ENCODE measurements around the gene LMBRD2. TPM values are rescaled to one million over a fixed set of nuclear protein-coding genes. Genes with fewer than 3 reads are reported as not detected.

The LMBRD2 gene
- total RNA-seq, 1 donor from 2014 or later = 6.9 TPM

DNA sequence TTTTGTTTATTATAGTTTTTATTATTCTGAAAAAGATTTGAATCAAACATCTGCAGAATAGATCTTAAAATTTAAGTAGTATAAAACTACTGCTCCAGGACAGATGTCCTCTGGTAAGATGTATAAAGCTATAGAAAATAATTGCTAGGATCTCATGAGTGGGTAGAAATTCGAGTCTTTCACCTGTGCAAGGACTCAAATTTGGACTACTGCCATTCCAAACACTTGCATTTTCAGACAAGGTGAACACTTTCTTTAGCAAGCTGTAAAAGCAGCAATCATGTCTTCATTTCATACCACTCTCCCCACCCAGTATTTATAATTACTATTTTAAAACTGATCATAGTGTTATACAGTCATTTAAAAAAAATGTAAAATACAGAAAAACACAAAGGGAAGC lies 20.9 kb upstream of the LMBRD2 start:
- no peak overlapping the region for H3K27ac Mint-ChIP-seq
- H3K9me3 Mint-ChIP-seq (ENCODE audit: low read depth) = no peaks in the 10 kb centered on the region
- no peaks in the 10 kb centered on the region for H3K27me3 Mint-ChIP-seq
- no peak overlapping the region for H3K4me3 Mint-ChIP-seq (ENCODE audit: low read depth)
- H3K4me1 Mint-ChIP-seq (ENCODE audit: low read depth) = no peaks in the 10 kb centered on the region
- TF ChIP-seq CTCF (IDR thresholded peaks at IDR 0.05; ENCODE audit: unreplicated experiment) = no peak
- DNase-seq (ENCODE audit: low spot score, unreplicated experiment) = no peak
- H3K36me3 Mint-ChIP-seq (ENCODE audit: insufficient read depth) = peaks cover 20% of the 10 kb centered on the region

- no peaks in the 10 kb centered on the region for H3K4me1 Mint-ChIP-seq (ENCODE audit: low read depth)
- H3K36me3 Mint-ChIP-seq (ENCODE audit: insufficient read depth) = peaks cover 25% of the 10 kb centered on the region
- no peak for TF ChIP-seq CTCF (IDR thresholded peaks at IDR 0.05; ENCODE audit: unreplicated experiment)
- DNase-seq (ENCODE audit: low spot score, unreplicated experiment) = no peak
- H3K9me3 Mint-ChIP-seq (ENCODE audit: low read depth) = no peaks in the 10 kb centered on the region
- no peaks in the 10 kb centered on the region for H3K27me3 Mint-ChIP-seq
- H3K4me3 Mint-ChIP-seq (ENCODE audit: low read depth) = no peak overlapping the region
- H3K27ac Mint-ChIP-seq = no peak overlapping the region
These were observed 19.2 kb upstream of the LMBRD2 start for GRCh38 chr5:36170832-36171424.

- no peak for TF ChIP-seq CTCF (IDR thresholded peaks at IDR 0.05; ENCODE audit: unreplicated experiment)
- DNase-seq (ENCODE audit: low spot score, unreplicated experiment) = no peak
- Mint-ChIP-seq H3K4me1 (ENCODE audit: low read depth) (no peaks in the 10 kb centered on the region), H3K27me3 (no peaks in the 10 kb centered on the region), H3K4me3 (ENCODE audit: low read depth) (no peak overlapping the region), H3K9me3 (ENCODE audit: low read depth) (no peaks in the 10 kb centered on the region), H3K36me3 (ENCODE audit: insufficient read depth) (peaks cover 21% of the 10 kb centered on the region), H3K27ac (no peak overlapping the region)
These were observed 17.1 kb upstream of the LMBRD2 start for GRCh38 chr5:36168737-36169136.

- no peak overlapping the region for H3K27ac Mint-ChIP-seq
- H3K4me3 Mint-ChIP-seq (ENCODE audit: low read depth) = no peak overlapping the region
- H3K9me3 Mint-ChIP-seq (ENCODE audit: low read depth) = no peaks in the 10 kb centered on the region
These were observed 12.8 kb upstream of the LMBRD2 start for GRCh38 chr5:36164461-36164860.

GRCh38 chr5:36162810-36163486 lies 11.3 kb upstream of the LMBRD2 start:
- no peak for DNase-seq (ENCODE audit: low spot score, unreplicated experiment)
- Mint-ChIP-seq H3K36me3 (ENCODE audit: insufficient read depth) (peaks cover 33% of the 10 kb centered on the region), H3K4me1 (ENCODE audit: low read depth) (peaks cover 2% of the 10 kb centered on the region), H3K27me3 (no peaks in the 10 kb centered on the region), H3K27ac (no peak overlapping the region), H3K9me3 (ENCODE audit: low read depth) (no peaks in the 10 kb centered on the region), H3K4me3 (ENCODE audit: low read depth) (no peak overlapping the region)
- no peak for TF ChIP-seq CTCF (IDR thresholded peaks at IDR 0.05; ENCODE audit: unreplicated experiment)

More at GRCh38 chr5:36164461-36164860, 12.8 kb upstream of the LMBRD2 start:
- DNase-seq (ENCODE audit: low spot score, unreplicated experiment) = no peak
- H3K27me3 Mint-ChIP-seq = no peaks in the 10 kb centered on the region
- H3K4me1 Mint-ChIP-seq (ENCODE audit: low read depth) = no peaks in the 10 kb centered on the region
- H3K36me3 Mint-ChIP-seq (ENCODE audit: insufficient read depth) = peaks cover 38% of the 10 kb centered on the region
- TF ChIP-seq CTCF (IDR thresholded peaks at IDR 0.05; ENCODE audit: unreplicated experiment) = no peak

Data from progenitor cell of endocrine pancreas (in vitro differentiated cells).